Esophagus muscularis mucosa (tissue), 4 donors: ENCODE results near the gene COX4I1.

Source experiments
- CTCF ChIP-seq, 3 experiments: fragments of 200-600 bp in 2 of 3; fragments of 450-650 bp in 1 of 3; sonication (generic) in 2 of 3; IDR thresholded peaks; one replicate each; pipeline ENCODE4 v1.5.1; 2017 to 2019; ENCODE audit warnings: antibody characterized with exemption in 3 of 3, mild to moderate bottlenecking in 2 of 3, moderate library complexity in 1 of 3
- EP300 ChIP-seq: sonication (generic); formaldehyde crosslinking; IDR thresholded peaks from one replicate; pipeline ENCODE4 v1.6.1; 2017; ENCODE audit warnings: antibody characterized with exemption
- POLR2A ChIP-seq: fragments of 450-650 bp; IDR thresholded peaks from one replicate; pipeline ENCODE4 v1.6.1; 2017; ENCODE audit warnings: antibody characterized with exemption, moderate library complexity, mild to moderate bottlenecking, low read depth
- POLR2AphosphoS5 ChIP-seq, 2 donors: sonication (generic); formaldehyde crosslinking; IDR thresholded peaks; one replicate each; pipeline ENCODE4 v1.6.1; 2017; ENCODE audit warnings: antibody characterized with exemption in 2 of 2

DNA sequence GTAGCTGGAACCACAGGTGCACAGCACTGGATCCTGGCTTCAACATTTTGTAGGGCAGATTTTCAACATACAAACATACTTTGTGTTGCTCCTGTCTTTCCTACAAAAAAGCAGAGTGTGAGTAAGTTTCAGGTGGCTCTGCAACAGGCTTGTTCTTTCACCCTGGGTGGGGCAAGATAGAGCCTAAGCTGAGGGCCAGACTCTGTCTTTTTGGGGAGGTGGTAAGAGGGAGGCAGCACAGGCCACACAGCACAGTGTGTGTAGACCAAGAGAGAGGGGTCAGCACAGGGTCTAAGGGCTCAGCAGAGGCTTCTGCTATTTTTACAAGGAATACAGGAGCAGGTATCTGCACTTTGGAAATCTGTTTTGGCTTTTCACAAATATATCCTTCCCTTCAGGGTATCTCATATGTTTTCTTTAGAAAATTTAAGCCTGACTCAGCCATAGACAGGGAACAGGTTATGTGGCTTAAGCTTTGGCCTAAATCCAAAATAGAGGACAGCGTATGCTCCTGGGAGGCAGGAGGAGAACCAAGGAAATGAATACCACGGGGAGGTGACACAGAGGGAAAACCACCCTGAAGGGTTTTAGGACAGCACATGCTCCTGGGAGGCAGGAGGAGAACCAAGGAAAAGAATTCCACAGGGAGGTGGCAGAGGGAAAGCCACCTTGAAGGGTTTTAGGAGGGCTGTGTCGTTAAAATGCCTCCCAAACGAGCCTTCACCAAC lies 21.7 kb upstream of the COX4I1 start:
- TF ChIP-seq CTCF (IDR thresholded peaks at IDR 0.05) (no peak), POLR2AphosphoS5 (IDR thresholded peaks at IDR 0.05) (no peak), EP300 (no peak), POLR2A (no peak)
